SK-N-SH (cell line): ENCODE results near the gene CHST11. TPM values are rescaled to one million over a fixed set of nuclear protein-coding genes. Genes with fewer than 3 reads are reported as not detected.

ENCODE experiments used
- CTCF ChIA-PET: fragments of 300-600, 350-600 bp; formaldehyde crosslinking; extraction: SDS; loops from one replicate; lab custom pipeline; 2021; lab: Yijun Ruan, JAX
- POLR2A ChIA-PET: fragments of 350-600 bp; sonication (Branson Sonifier 250); formaldehyde crosslinking; extraction: SDS; loops from one replicate; lab custom pipeline; 2020; ENCODE audit warnings: antibody characterized with exemption, inconsistent platforms; lab: Yijun Ruan, JAX
- DNase-seq: peaks from one replicate; pipeline ENCODE4 v3.0.0; 2012
- H2AFZ ChIP-seq: fragments of 200-600 bp; sonication (generic); 2 replicates; pipeline ENCODE4 v1.8.1; 2016; ENCODE audit warnings: antibody characterized with exemption, mild to moderate bottlenecking, low read depth
- H3F3A ChIP-seq: fragments of 200-600 bp; sonication (generic); replicated peaks from 2 replicates; pipeline ENCODE3; 2016; ENCODE audit warnings: antibody characterized with exemption, mild to moderate bottlenecking; ENCODE audit not compliant: insufficient read depth
- H3K27ac ChIP-seq, 2 experiments: fragments of 200-500 bp in 1 of 2; fragments of 200-600 bp in 1 of 2; sonication (Bioruptor generic) in 1 of 2; sonication (generic), shearing (Covaris generic) in 1 of 2; 2 replicates each; pipeline versions ENCODE4 v1.5.1 to v1.6.1; 2014 to 2016; ENCODE audit warnings: low read depth in 2 of 2, inconsistent platforms in 1 of 2, low read length in 1 of 2, mild to moderate bottlenecking in 1 of 2, mixed read lengths in 1 of 2
- H3K27me3 ChIP-seq: fragments of 200-600 bp; sonication (generic), shearing (Covaris generic); 2 replicates; pipeline ENCODE4 v1.6.1; 2016; ENCODE audit warnings: mixed run types; ENCODE audit not compliant: insufficient read depth
- H3K36me3 ChIP-seq, 2 experiments: fragments of 200-500 bp in 1 of 2; fragments of 200-600 bp in 1 of 2; sonication (Bioruptor generic) in 1 of 2; sonication (generic) in 1 of 2; replicated peaks in 1 of 2; 2 replicates each; pipeline versions ENCODE3 to v1.5.1; 2014 to 2016; ENCODE audit warnings: low read length in 1 of 2, mild to moderate bottlenecking in 1 of 2; ENCODE audit not compliant: insufficient read depth in 2 of 2, control insufficient read depth in 1 of 2
- H3K4me1 ChIP-seq, 2 experiments: fragments of 200-500 bp in 1 of 2; fragments of 200-600 bp in 1 of 2; sonication (Bioruptor generic) in 1 of 2; sonication (generic), shearing (Covaris generic) in 1 of 2; 2 replicates each; pipeline versions ENCODE4 v1.5.1 to v1.6.1; 2014 to 2016; ENCODE audit warnings: low read depth in 1 of 2, low read length in 1 of 2, mixed run types in 1 of 2; ENCODE audit not compliant: insufficient read depth in 2 of 2, control insufficient read depth in 1 of 2
- H3K4me2 ChIP-seq: fragments of 200-600 bp; sonication (generic), shearing (Covaris generic); 2 replicates; pipeline ENCODE4 v1.6.1; 2017; ENCODE audit warnings: mixed run types
- H3K4me3 ChIP-seq, 2 experiments: fragments of 200-500 bp in 1 of 2; fragments of 200-600 bp in 1 of 2; sonication (Bioruptor generic) in 1 of 2; sonication (generic), shearing (Covaris generic) in 1 of 2; 2 replicates each; pipeline versions ENCODE4 v1.5.1 to v1.8.1; 2014 to 2016; ENCODE audit warnings: low read depth in 2 of 2, inconsistent platforms in 1 of 2, low read length in 1 of 2, mild to moderate bottlenecking in 1 of 2, mixed read lengths in 1 of 2, moderate library complexity in 1 of 2
- H3K79me2 ChIP-seq: fragments of 200-600 bp; sonication (generic); 2 replicates; pipeline ENCODE4 v1.8.1; 2017; ENCODE audit warnings: mild to moderate bottlenecking; ENCODE audit not compliant: insufficient read depth
- H3K9ac ChIP-seq: fragments of 200-600 bp; sonication (generic); 2 replicates; pipeline ENCODE4 v1.6.1; 2017; ENCODE audit warnings: mixed run types
- H3K9me2 ChIP-seq: fragments of 200-600 bp; sonication (generic); 2 replicates; pipeline ENCODE4 v1.6.1; 2017; ENCODE audit warnings: mixed run types
- H3K9me3 ChIP-seq: fragments of 200-600 bp; sonication (generic); 2 replicates; pipeline ENCODE4 v1.6.1; 2017; ENCODE audit warnings: mixed run types, mild to moderate bottlenecking, moderate library complexity
- H4K20me1 ChIP-seq: fragments of 200-600 bp; sonication (generic); 2 replicates; pipeline ENCODE4 v1.6.1; 2017; ENCODE audit warnings: mild to moderate bottlenecking, mixed run types; ENCODE audit not compliant: insufficient read depth
- CTCF ChIP-seq: fragments of 200-600 bp; sonication (generic); IDR thresholded peaks from 2 replicates; pipeline ENCODE4 v1.6.1; 2017; ENCODE audit warnings: antibody characterized with exemption, mild to moderate bottlenecking, moderate library complexity
- EP300 ChIP-seq, 2 experiments: IDR thresholded peaks; 2 replicates each; pipeline versions ENCODE4 v1.4.0 to v1.6.1; 2012; ENCODE audit warnings: borderline replicate concordance in 1 of 2, low read depth in 1 of 2, low read length in 1 of 2
- GABPA ChIP-seq: IDR thresholded peaks from 2 replicates; pipeline ENCODE4 v1.4.0; 2012; ENCODE audit warnings: low read depth, mild to moderate bottlenecking
- IRF3 ChIP-seq: fragments of 150-350 bp; IDR thresholded peaks from 2 replicates; pipeline ENCODE4 v1.6.1; 2016; ENCODE audit warnings: mild to moderate bottlenecking, low read depth, low read length
- JUND ChIP-seq: IDR thresholded peaks from 2 replicates; pipeline ENCODE4 v1.4.0; 2012
- MXI1 ChIP-seq: IDR thresholded peaks from 2 replicates; pipeline ENCODE4 v1.6.1; 2012; ENCODE audit warnings: mild to moderate bottlenecking, low read depth, low read length, improper control_type of control experiment
- POLR2AphosphoS5 ChIP-seq: IDR thresholded peaks from 2 replicates; pipeline ENCODE4 v1.6.1; 2012; ENCODE audit warnings: low read depth, low read length
- RXRA ChIP-seq: IDR thresholded peaks from 2 replicates; pipeline ENCODE4 v1.4.0; 2012; ENCODE audit warnings: low read depth, mild to moderate bottlenecking, borderline replicate concordance
- SIN3A ChIP-seq: IDR thresholded peaks from 2 replicates; pipeline ENCODE4 v1.6.1; 2012; ENCODE audit warnings: low read depth, mild to moderate bottlenecking, low read length, moderate library complexity, borderline replicate concordance
- SMC3 ChIP-seq: IDR thresholded peaks from 2 replicates; pipeline ENCODE4 v1.6.1; 2012; ENCODE audit warnings: low read depth, low read length, improper control_type of control experiment
- TCF12 ChIP-seq: IDR thresholded peaks from 2 replicates; pipeline ENCODE4 v1.4.0; 2012
- WGBS: methylation state at CpG from one replicate; pipeline ENCODE4 v1.1.6; 2017; ENCODE audit warnings: low lambda C conversion rate; 5-methylcytosine and 5-hydroxymethylcytosine counted together
- polyA plus RNA-seq, 3 experiments: library from polyadenylated mRNA; depleted of rRNA; stranded (reverse); fragments of >200 nt; gene quantifications; 2 replicates each; pipeline ENCODE4 v1.2.3, GENCODE V29; 2012

CHST11 gene
- polyA plus RNA-seq, 1 of the 3 experiments (the other 2 are of a cell fraction), result 18.6 TPM

- no peak for TF ChIP-seq POLR2AphosphoS5
- TF ChIP-seq MXI1, result no peak
- no peak for TF ChIP-seq TCF12
- no peak for TF ChIP-seq IRF3
- no peak for TF ChIP-seq JUND
- TF ChIP-seq CTCF, result no peak
- TF ChIP-seq SMC3, result no peak
Observed at GRCh38 chr12:104506676-104507401, 50.1 kb downstream of the CHST11 start (continued).

- peaks cover 0 to 28% of the 10 kb centered on the region in 2 experiments; a peak in 1 of 4 replicates for H3K4me1 ChIP-seq
- POLR2A ChIA-PET, result no interaction called here
- DNase-seq, result no peak
- no peaks in the 10 kb centered on the region for H3K9me2 ChIP-seq
- no peaks in the 10 kb centered on the region for H3K36me3 ChIP-seq
- CTCF ChIA-PET, result interaction anchor here (1.0 kb wide), 1 partner anchor 10 kb away, joined by 3 read pairs; no protein-coding TSS in a partner anchor
- H3K4me2 ChIP-seq, result no peak overlapping the region
- no peak overlapping the region for H3K9ac ChIP-seq
- TF ChIP-seq SIN3A, result no peak
- TF ChIP-seq SMC3, result no peak
- no peak for TF ChIP-seq RXRA
- TF ChIP-seq EP300 (IDR thresholded peaks at IDR 0.05; ENCODE audit: borderline replicate concordance in 1 of 2, low read depth in 1 of 2, low read length in 1 of 2), result no peak
- no peak for TF ChIP-seq JUND
- TF ChIP-seq TCF12, result no peak
- TF ChIP-seq GABPA, result no peak
- no peaks in the 10 kb centered on the region for H3K9me3 ChIP-seq
- no peaks in the 10 kb centered on the region for H3F3A ChIP-seq
- no peak overlapping the region for H3K27ac ChIP-seq
- no peak overlapping the region for H2AFZ ChIP-seq
- no peak overlapping the region for H3K4me3 ChIP-seq
- no peaks in the 10 kb centered on the region for H3K79me2 ChIP-seq
- no peaks in the 10 kb centered on the region for H3K27me3 ChIP-seq
- 85% methylated on average over 3 of the region's 3 CpGs for WGBS
- H4K20me1 ChIP-seq, result no peaks in the 10 kb centered on the region
Observed at GRCh38 chr12:104507672-104508071, 50.9 kb downstream of the CHST11 start.
